Central memory CD8-positive, alpha-beta T cell (primary cell): ENCODE data around the gene DPYSL4.

Source experiments
- ATAC-seq: fragments of 150-1000 bp; cut with Tn5 transposase; replicated peaks from 2 replicates; pipeline ENCODE4 v1.10.0; 2022; ENCODE audit warnings: mild to moderate bottlenecking, moderate FRiP score, moderate number of reproducible peaks; ENCODE audit not compliant: poor library complexity, severe bottlenecking; ENCODE audit errors: extremely low read depth
- DNase-seq, 2 donors: peaks; one replicate each; pipeline ENCODE4 v3.0.0; 2021; ENCODE audit warnings: low spot score in 2 of 2
- H3K27ac Mint-ChIP-seq: one replicate; pipeline ENCODE4 v1.8.0; 2022; ENCODE audit warnings: low read depth, mild to moderate bottlenecking, moderate library complexity, mixed read lengths
- H3K27me3 Mint-ChIP-seq: one replicate; pipeline ENCODE4 v1.8.0; 2022; ENCODE audit warnings: mixed read lengths
- H3K36me3 Mint-ChIP-seq: one replicate; pipeline ENCODE4 v1.8.0; 2022; ENCODE audit warnings: mild to moderate bottlenecking, moderate library complexity, mixed read lengths; ENCODE audit not compliant: insufficient read depth
- H3K4me1 Mint-ChIP-seq: one replicate; pipeline ENCODE4 v1.8.0; 2022; ENCODE audit warnings: mixed read lengths
- H3K4me3 Mint-ChIP-seq: one replicate; pipeline ENCODE4 v1.8.0; 2022; ENCODE audit warnings: mild to moderate bottlenecking, moderate library complexity, mixed read lengths
- H3K9me3 Mint-ChIP-seq: one replicate; pipeline ENCODE4 v1.8.0; 2022; ENCODE audit warnings: mixed read lengths

The DPYSL4 gene

DNA sequence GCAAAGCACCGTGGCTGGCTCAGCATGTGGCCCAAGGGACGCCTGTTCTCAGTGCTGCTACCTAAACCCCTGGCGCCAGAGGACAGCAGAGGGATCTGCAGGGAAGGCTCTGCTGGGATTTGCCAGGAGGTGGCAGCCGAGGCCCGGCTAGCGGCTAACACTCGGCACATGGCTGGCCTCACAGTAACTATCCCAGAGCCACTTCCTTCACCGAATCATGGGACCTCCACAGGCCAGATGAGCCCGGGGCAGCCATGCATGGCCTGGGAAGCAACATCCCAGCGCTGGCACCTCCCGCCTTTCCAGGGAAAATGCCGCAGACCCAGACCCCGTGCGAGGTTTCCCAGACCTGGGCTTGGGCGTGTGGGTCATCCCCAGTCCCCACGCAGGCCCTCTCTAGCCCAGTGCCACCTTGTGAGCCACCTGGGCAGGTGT is 36.4 kb downstream of the DPYSL4 start:
- Mint-ChIP-seq H3K4me1 (peaks cover 6% of the 10 kb centered on the region), H3K27ac (no peak overlapping the region), H3K4me3 (no peak overlapping the region), H3K36me3 (peaks cover 1% of the 10 kb centered on the region), H3K9me3 (peaks cover 4% of the 10 kb centered on the region), H3K27me3 (no peaks in the 10 kb centered on the region)
- DNase-seq (peak; percentile 32 to 46), ATAC-seq (peak; percentile 62)

DNA sequence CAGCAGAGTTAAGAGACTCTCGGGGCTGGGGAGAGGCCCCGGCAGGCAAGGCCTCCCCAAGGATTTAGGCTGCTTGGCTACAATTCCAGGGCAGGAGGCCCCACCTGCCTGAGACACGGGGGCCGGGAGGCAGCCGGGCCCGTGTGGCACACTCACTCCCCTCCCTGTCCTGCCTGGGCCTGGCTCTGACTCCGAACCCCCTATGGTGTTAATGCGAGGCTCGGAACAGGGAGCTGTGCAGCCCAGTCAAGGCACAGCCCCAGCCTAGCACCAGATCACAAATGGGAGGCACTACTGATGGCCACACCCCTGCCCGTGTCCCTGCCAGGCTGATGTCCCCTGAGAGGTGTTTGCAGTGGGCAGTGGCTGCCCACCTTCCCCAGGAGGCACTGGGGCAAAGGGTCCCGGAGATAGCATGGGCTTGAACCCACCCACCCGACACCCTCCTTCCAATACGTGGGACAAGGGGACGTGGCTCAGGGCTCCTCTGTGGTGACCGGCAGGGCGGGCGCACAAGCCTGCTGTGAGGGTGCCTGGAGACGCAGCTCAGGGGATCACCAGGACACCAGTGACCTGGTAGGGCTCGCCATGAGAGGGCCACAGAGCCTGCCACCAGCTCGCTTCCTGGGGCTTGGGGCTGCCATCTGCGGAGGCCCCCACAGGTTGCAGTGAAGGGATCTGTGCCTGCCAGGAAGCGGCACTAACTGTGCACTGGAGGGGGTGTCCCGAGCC is 37.0 kb downstream of the DPYSL4 start:
- Mint-ChIP-seq H3K4me3 (no peak overlapping the region), H3K27me3 (no peaks in the 10 kb centered on the region), H3K36me3 (peaks cover 1% of the 10 kb centered on the region), H3K27ac (no peak overlapping the region), H3K4me1 (peaks cover 6% of the 10 kb centered on the region), H3K9me3 (peaks cover under 1% of the 10 kb centered on the region)
- no peak for ATAC-seq
- no peak for DNase-seq

- H3K36me3 Mint-ChIP-seq, result no peaks in the 10 kb centered on the region
- H3K27ac Mint-ChIP-seq, result no peak overlapping the region
- DNase-seq (no peak), ATAC-seq (no peak)
- no peak overlapping the region for H3K4me3 Mint-ChIP-seq
- H3K4me1 Mint-ChIP-seq, result peaks cover 8% of the 10 kb centered on the region
- no peaks in the 10 kb centered on the region for H3K27me3 Mint-ChIP-seq
- no peaks in the 10 kb centered on the region for H3K9me3 Mint-ChIP-seq
These were observed 37.8 kb downstream of the DPYSL4 start for GRCh38 chr10:132224343-132225072.

GRCh38 chr10:132225073-132225848 is 38.5 kb downstream of the DPYSL4 start:
- no peaks in the 10 kb centered on the region for H3K27me3 Mint-ChIP-seq
- no peak for ATAC-seq
- DNase-seq, result no peak

DNA sequence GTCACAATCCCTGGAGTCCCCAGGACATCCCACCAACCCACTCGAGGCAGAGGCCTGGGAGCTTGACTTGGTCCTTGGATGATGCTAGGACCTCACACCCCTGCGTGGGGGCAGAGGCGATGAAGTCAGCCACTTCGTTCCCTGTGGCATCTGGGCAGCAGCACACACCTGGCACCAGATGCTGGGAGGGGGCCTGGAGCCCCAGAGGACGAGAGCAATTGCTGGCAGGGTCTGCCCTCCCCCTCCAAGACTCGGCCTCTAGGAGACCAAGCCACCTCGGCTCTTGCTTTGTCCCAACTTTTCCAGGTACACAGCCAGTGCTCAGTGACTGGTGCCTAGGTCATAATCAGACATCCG is 39.1 kb downstream of the DPYSL4 start:
- Mint-ChIP-seq H3K27ac (no peak overlapping the region), H3K36me3 (no peaks in the 10 kb centered on the region), H3K9me3 (no peaks in the 10 kb centered on the region), H3K4me3 (no peak overlapping the region), H3K27me3 (no peaks in the 10 kb centered on the region), H3K4me1 (peaks cover 16% of the 10 kb centered on the region)
- ATAC-seq (no peak), DNase-seq (no peak)

More at GRCh38 chr10:132225073-132225848, 38.5 kb downstream of the DPYSL4 start:
- peaks cover 14% of the 10 kb centered on the region for H3K4me1 Mint-ChIP-seq
- no peaks in the 10 kb centered on the region for H3K36me3 Mint-ChIP-seq
- no peaks in the 10 kb centered on the region for H3K9me3 Mint-ChIP-seq
- H3K4me3 Mint-ChIP-seq, result no peak overlapping the region
- no peak overlapping the region for H3K27ac Mint-ChIP-seq

- Mint-ChIP-seq H3K4me3 (no peak overlapping the region), H3K4me1 (peaks cover 19% of the 10 kb centered on the region), H3K27ac (no peak overlapping the region), H3K9me3 (no peaks in the 10 kb centered on the region), H3K27me3 (no peaks in the 10 kb centered on the region), H3K36me3 (no peaks in the 10 kb centered on the region)
- no peak for DNase-seq
- no peak for ATAC-seq
These were observed 40.0 kb downstream of the DPYSL4 start for GRCh38 chr10:132226586-132227405.

DNA sequence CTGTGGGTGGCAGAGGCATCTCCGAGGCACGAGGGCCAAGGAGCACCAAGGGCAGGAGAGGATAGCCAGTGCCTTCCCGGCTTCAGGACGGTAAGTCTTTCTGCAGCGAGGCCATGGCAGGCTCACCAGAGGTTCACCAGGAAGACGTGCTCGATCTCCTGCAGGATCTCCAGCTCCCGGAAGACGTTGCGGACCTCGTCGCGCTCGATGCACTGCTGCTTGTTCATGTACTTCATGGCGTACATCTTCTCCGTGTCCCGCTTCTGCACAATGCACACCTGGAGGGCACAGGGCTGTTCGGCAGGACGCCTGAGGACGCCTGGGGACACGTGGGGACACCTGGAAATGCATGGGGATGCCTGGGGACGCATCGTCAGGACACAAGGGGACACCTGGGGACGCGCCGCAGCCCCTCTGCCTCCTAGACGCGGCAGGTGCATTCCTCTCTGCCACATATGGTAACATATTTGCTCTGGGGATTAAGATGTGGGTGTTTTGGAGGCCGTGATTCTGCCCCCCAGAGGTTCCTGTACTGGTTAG is 41.2 kb downstream of the DPYSL4 start:
- Mint-ChIP-seq H3K36me3 (no peaks in the 10 kb centered on the region), H3K4me3 (no peak overlapping the region), H3K27ac (no peak overlapping the region), H3K27me3 (no peaks in the 10 kb centered on the region), H3K9me3 (no peaks in the 10 kb centered on the region), H3K4me1 (peaks cover 22% of the 10 kb centered on the region)
- DNase-seq (no peak), ATAC-seq (no peak)

- peak overlapping the region; percentile 86 for H3K27ac Mint-ChIP-seq
- ATAC-seq (no peak), DNase-seq (no peak)
These were observed 41.9 kb downstream of the DPYSL4 start for GRCh38 chr10:132228616-132229015.

GRCh38 chr10:132229096-132229495 is 42.3 kb downstream of the DPYSL4 start:
- no peaks in the 10 kb centered on the region for H3K36me3 Mint-ChIP-seq
- peaks cover 21% of the 10 kb centered on the region for H3K4me1 Mint-ChIP-seq
- no peak overlapping the region for H3K4me3 Mint-ChIP-seq
- ATAC-seq (no peak), DNase-seq (no peak)
- H3K27ac Mint-ChIP-seq, result peak overlapping the region; percentile 86
- no peaks in the 10 kb centered on the region for H3K27me3 Mint-ChIP-seq
- H3K9me3 Mint-ChIP-seq, result no peaks in the 10 kb centered on the region

More at GRCh38 chr10:132228616-132229015, 41.9 kb downstream of the DPYSL4 start:
- Mint-ChIP-seq H3K27me3 (no peaks in the 10 kb centered on the region), H3K9me3 (no peaks in the 10 kb centered on the region), H3K4me1 (peaks cover 24% of the 10 kb centered on the region), H3K4me3 (no peak overlapping the region), H3K36me3 (no peaks in the 10 kb centered on the region)

DNA sequence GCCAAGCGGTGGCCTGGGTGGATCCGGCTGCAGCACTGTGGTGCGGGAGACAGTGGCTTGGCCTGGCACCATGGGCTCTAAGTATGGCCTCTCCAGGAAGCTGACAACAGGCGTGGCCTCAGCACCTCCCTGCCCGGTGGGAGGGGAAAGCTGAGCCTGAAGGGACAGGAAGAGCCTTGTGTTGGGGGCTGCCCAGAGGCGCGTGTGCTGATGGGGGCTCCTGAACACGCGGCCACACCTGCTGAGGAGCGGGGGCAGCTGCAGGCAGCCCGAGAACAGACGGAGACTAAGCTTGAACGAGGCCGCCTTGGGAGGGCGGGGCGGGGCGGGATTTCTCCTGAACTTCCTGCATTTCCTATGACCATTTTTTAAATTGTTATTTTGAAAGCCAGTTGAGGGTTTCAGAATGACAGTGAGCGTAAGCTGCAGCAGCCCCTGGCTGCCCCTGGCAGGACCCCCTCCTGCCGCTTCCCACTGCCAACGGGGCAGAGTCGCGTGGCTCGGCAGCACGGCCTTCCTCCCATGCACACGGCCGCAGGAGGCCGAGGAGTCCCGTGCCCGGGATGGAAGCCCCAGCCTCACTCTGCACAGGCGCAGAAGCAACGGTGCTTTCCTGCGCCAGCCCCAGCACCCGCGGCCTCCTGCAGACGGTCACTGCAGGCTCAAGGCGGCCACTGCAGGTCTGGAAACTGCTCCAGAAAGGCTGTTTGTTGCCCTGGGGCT is 43.2 kb downstream of the DPYSL4 start:
- no peak for DNase-seq
- peaks cover 21% of the 10 kb centered on the region for H3K4me1 Mint-ChIP-seq
- peak; percentile 73 for ATAC-seq
- H3K27ac Mint-ChIP-seq, result peak overlapping the region; percentile 86
- H3K9me3 Mint-ChIP-seq, result no peaks in the 10 kb centered on the region
- H3K36me3 Mint-ChIP-seq, result no peaks in the 10 kb centered on the region
- H3K4me3 Mint-ChIP-seq, result peak overlapping the region; percentile 78
- no peaks in the 10 kb centered on the region for H3K27me3 Mint-ChIP-seq

DNA sequence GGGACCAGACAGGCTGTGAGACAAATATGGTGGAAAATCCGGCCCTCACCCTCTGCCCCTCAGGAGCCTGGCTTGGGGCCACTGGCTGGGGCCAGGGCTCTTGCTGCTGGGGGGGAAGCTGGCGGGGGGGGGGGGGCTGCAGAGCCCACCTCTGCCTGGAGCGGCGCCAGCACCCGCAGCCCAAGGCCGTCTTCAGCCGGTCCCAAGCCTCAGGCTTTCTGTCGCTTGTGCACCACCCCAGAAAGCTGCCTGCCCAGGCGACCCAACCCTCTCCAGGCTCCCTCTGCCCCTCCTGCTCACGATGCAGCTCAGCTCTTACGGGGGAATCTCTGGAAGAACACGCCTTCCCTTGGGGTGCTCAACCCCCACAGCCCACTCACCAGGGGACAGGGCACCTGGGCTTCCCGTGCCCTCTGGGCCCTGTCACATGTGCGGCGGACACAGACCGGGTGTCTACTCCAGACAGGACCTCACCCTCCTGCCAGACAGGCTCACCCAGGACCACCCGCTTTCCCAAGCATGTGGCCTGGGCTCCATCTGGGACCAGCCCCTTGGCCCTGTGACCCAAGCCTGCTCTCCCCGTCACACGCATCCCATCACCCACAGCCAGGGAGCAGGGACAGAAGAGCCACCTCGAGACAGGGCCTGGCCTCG is 43.9 kb downstream of the DPYSL4 start:
- Mint-ChIP-seq H3K27me3 (no peaks in the 10 kb centered on the region), H3K9me3 (no peaks in the 10 kb centered on the region), H3K27ac (peak overlapping the region; percentile 86), H3K4me1 (peaks cover 21% of the 10 kb centered on the region), H3K4me3 (peak overlapping the region; percentile 78), H3K36me3 (no peaks in the 10 kb centered on the region)
- no peak for ATAC-seq
- no peak for DNase-seq
